HG03039 (cell line): Measurements from ENCODE around the gene DBNDD2.

Experiments
- ATAC-seq: cut with Tn5 transposase; IDR thresholded peaks from one replicate; pipeline ENCODE4 v1.9.1; 2021; ENCODE audit warnings: mild to moderate bottlenecking, moderate library complexity; ENCODE audit not compliant: unreplicated experiment

Gene DBNDD2

GRCh38 chr20:45378191-45378590 lies 29.9 kb upstream of the DBNDD2 start, which contains the start of gene TP53TG5:
Gene TP53TG5 (minus strand): TSS chr20:45378325. CDS start chr20:45378236, 89 bp downstream.
- ATAC-seq, result no peak

GRCh38 chr20:45387274-45387673 lies 20.8 kb upstream of the DBNDD2 start:
- no peak for ATAC-seq

GRCh38 chr20:45390931-45391330 lies 17.2 kb upstream of the DBNDD2 start:
- no peak for ATAC-seq

- no peak for ATAC-seq
These were observed 16.5 kb upstream of the DBNDD2 start for GRCh38 chr20:45391559-45391958.

- ATAC-seq, result no peak
These were observed 15.4 kb upstream of the DBNDD2 start for GRCh38 chr20:45392733-45393132.

- no peak for ATAC-seq
These were observed 13.6 kb upstream of the DBNDD2 start for GRCh38 chr20:45394221-45395113.

GRCh38 chr20:45395114-45395415 lies 13.0 kb upstream of the DBNDD2 start:
- no peak for ATAC-seq

GRCh38 chr20:45399018-45399417 lies 9.1 kb upstream of the DBNDD2 start:
- no peak for ATAC-seq

- ATAC-seq, result no peak
These were observed 7.6 kb upstream of the DBNDD2 start for GRCh38 chr20:45400346-45401031.

- ATAC-seq, result no peak
These were observed 5.1 kb upstream of the DBNDD2 start for GRCh38 chr20:45402946-45403345.

- no peak for ATAC-seq
These were observed 3.7 kb upstream of the DBNDD2 start for GRCh38 chr20:45404438-45404837.

GRCh38 chr20:45405571-45406259 lies 2.4 kb upstream of the DBNDD2 start:
- ATAC-seq, result no peak

GRCh38 chr20:45406260-45407066 lies 1.6 kb upstream of the DBNDD2 start:
- ATAC-seq, result no peak

GRCh38 chr20:45407067-45407745 lies 883 bp upstream of the DBNDD2 start:
- ATAC-seq, result no peak

- no peak for ATAC-seq
These were observed 641 bp downstream of the DBNDD2 start for GRCh38 chr20:45408646-45409213.

GRCh38 chr20:45409521-45410272 lies 1.6 kb downstream of the DBNDD2 start:
- no peak for ATAC-seq

GRCh38 chr20:45410887-45411286 lies 2.8 kb downstream of the DBNDD2 start:
- ATAC-seq, result no peak

- no peak for ATAC-seq
These were observed 4.6 kb downstream of the DBNDD2 start for GRCh38 chr20:45412653-45413052.

- ATAC-seq, result no peak
These were observed 5.4 kb downstream of the DBNDD2 start for GRCh38 chr20:45413479-45413878.
